K562 (cell line): Measurements from ENCODE around the gene GBP5. TPM values are rescaled to one million over a fixed set of nuclear protein-coding genes. Genes with fewer than 3 reads are reported as not detected.

Experiments used
- CBFA2T2 ChIP-seq: fragments of 450-650 bp; conservative IDR thresholded peaks from 2 replicates; pipeline ENCODE4 v1.6.1; 2017; ENCODE audit warnings: mild to moderate bottlenecking
- KLF16 ChIP-seq: IDR thresholded peaks from 2 replicates; pipeline ENCODE4 v1.6.1; 2016; ENCODE audit warnings: antibody characterized with exemption
- LCOR ChIP-seq: sonication (generic); formaldehyde crosslinking; IDR thresholded peaks from 2 replicates; pipeline ENCODE4 v1.8.0; 2022; ENCODE audit warnings: mild to moderate bottlenecking, missing genetic modification reagents
- MXD1 ChIP-seq: fragments of 250-450 bp; sonication (Bioruptor Pico); IDR thresholded peaks from 2 replicates; pipeline ENCODE4 v1.8.0; 2021; ENCODE audit warnings: borderline replicate concordance, mild to moderate bottlenecking, moderate library complexity; ENCODE audit not compliant: poor library complexity, severe bottlenecking
- RHOXF2B ChIP-seq: fragments of 250-450 bp; sonication (Bioruptor Pico); conservative IDR thresholded peaks from 2 replicates; pipeline ENCODE4 v1.5.1; 2021
- SMARCE1 ChIP-seq: fragments of 450-650 bp; IDR thresholded peaks from 2 replicates; pipeline ENCODE4 v1.7.1; 2016; ENCODE audit warnings: mild to moderate bottlenecking
- TAF1 ChIP-seq: IDR thresholded peaks from 2 replicates; pipeline ENCODE4 v1.6.1; 2011; ENCODE audit warnings: mild to moderate bottlenecking, low read length, moderate library complexity; ENCODE audit not compliant: insufficient read depth, control insufficient read depth, severe bottlenecking; ENCODE audit errors: extremely low read depth
- TCFL5 ChIP-seq: fragments of 250-450 bp; sonication (Bioruptor Pico); conservative IDR thresholded peaks from 2 replicates; pipeline ENCODE4 v1.6.1; 2021; ENCODE audit warnings: mild to moderate bottlenecking, moderate library complexity, matching md5 sums
- U2AF1 ChIP-seq: fragments of 200-400 bp; formaldehyde crosslinking; optimal IDR thresholded peaks from 2 replicates; pipeline ENCODE3; 2017; ENCODE audit warnings: mild to moderate bottlenecking, low read depth, low read length, moderate library complexity
- YY1 ChIP-seq, 3 experiments: IDR thresholded peaks; 2 replicates each; pipeline ENCODE4 v1.6.1; 2011; ENCODE audit warnings: low read length in 2 of 3, mild to moderate bottlenecking in 2 of 3, moderate library complexity in 2 of 3, borderline replicate concordance in 1 of 3, control low read depth in 1 of 3, low read depth in 1 of 3; ENCODE audit not compliant: insufficient read depth in 3 of 3, insufficient replicate concordance in 2 of 3, control insufficient read depth in 1 of 3, insufficient read length in 1 of 3; ENCODE audit errors: extremely low read depth in 1 of 3
- ZFP36 ChIP-seq: fragments of 150-350 bp; IDR thresholded peaks from 2 replicates; pipeline ENCODE4 v1.6.1; 2018; ENCODE audit warnings: low read length, low read depth; ENCODE audit not compliant: partially characterized antibody
- ZFX ChIP-seq: sonication (generic); formaldehyde crosslinking; IDR thresholded peaks from 2 replicates; pipeline ENCODE4 v1.8.0; 2022; ENCODE audit warnings: mild to moderate bottlenecking, missing genetic modification reagents, moderate library complexity
- ZNF212 ChIP-seq: fragments of 450-650 bp; formaldehyde crosslinking; IDR thresholded peaks from 2 replicates; pipeline ENCODE4 v1.4.0; 2020; ENCODE audit warnings: mild to moderate bottlenecking
- ZNF407 ChIP-seq: fragments of 450-650 bp; IDR thresholded peaks from 2 replicates; pipeline ENCODE4 v1.6.1; 2016; ENCODE audit warnings: low read depth
- polyA plus RNA-seq, 8 experiments: library from polyadenylated mRNA; depleted of rRNA in 4 of 8; stranded (reverse) in 5 of 8; unstranded in 3 of 8; fragments of >200 nt; fragmentation: Nextera tagmentation in 2 of 8; fragmentation: Illumina TruSeq in 1 of 8; extraction: Ambion mirVana in 2 of 8; extraction: Trizol in 1 of 8; gene quantifications; 2 replicates each; pipeline versions ENCODE4 v1.2.1 to v1.2.3, GENCODE V29; 2011 to 2014; ENCODE audit warnings: inconsistent platforms in 1 of 8, missing spikeins in 1 of 8
- total RNA-seq, 7 experiments: library from RNA; depleted of rRNA in 6 of 7; stranded (reverse); fragments of >200 nt in 6 of 7; fragmentation: Illumina TruSeq in 2 of 7; extraction: Trizol in 2 of 7; gene quantifications; 2 replicates each; pipeline versions ENCODE4 v1.2.1 to v1.2.3, GENCODE V29; 2011 to 2021; ENCODE audit warnings: low replicate concordance in 1 of 7
- TF ChIP-seq, protein P1 (sequence below): fragments of 450-650 bp; IDR thresholded peaks from 2 replicates; pipeline ENCODE4 v1.6.1; 2016
- TF ChIP-seq, protein P2 (sequence below): fragments of 250-450 bp; sonication (Bioruptor Pico); IDR thresholded peaks from 2 replicates; pipeline ENCODE4 v1.8.0; 2022; ENCODE audit warnings: inconsistent platforms

The GBP5 gene
- total and polyA plus RNA-seq, 9 of the 15 experiments (the other 6 are each of a cell fraction or from before 2014, with no cell fraction given) = 0.23 to 0.91 (median 0.57) TPM

GRCh38 chr1:89295187-89295586, 22.5 kb upstream of the GBP5 start (continued):
- no peak for TF ChIP-seq TCFL5
- no peak for TF ChIP-seq U2AF1
- no peak for TF ChIP-seq ZNF212 (CRISPR knock-in tag)
- TF ChIP-seq RHOXF2B = no peak
- TF ChIP-seq CBFA2T2 = peak; percentile 26; the same call in 1 of the 2 replicates
- TF ChIP-seq ZFX (CRISPR knock-in tag) = no peak
- no peak for TF ChIP-seq ZNF407
- no peak for TF ChIP-seq TAF1
- TF ChIP-seq LCOR (CRISPR knock-in tag) = no peak
- no peak for TF ChIP-seq ZFP36
- TF ChIP-seq, protein P1, sequence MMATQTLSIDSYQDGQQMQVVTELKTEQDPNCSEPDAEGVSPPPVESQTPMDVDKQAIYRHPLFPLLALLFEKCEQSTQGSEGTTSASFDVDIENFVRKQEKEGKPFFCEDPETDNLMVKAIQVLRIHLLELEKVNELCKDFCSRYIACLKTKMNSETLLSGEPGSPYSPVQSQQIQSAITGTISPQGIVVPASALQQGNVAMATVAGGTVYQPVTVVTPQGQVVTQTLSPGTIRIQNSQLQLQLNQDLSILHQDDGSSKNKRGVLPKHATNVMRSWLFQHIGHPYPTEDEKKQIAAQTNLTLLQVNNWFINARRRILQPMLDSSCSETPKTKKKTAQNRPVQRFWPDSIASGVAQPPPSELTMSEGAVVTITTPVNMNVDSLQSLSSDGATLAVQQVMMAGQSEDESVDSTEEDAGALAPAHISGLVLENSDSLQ = no peak
- no peak for TF ChIP-seq MXD1 (CRISPR knock-in tag)
- TF ChIP-seq SMARCE1 = no peak
- TF ChIP-seq YY1 (IDR thresholded peaks at IDR 0.05; ENCODE audit: borderline replicate concordance in 1 of 3, control insufficient read depth in 1 of 3, extremely low read depth in 1 of 3, insufficient read depth in 3 of 3, insufficient read length in 1 of 3, insufficient replicate concordance in 2 of 3, low read depth in 1 of 3, low read length in 2 of 3) = no peak
- TF ChIP-seq, protein P2, sequence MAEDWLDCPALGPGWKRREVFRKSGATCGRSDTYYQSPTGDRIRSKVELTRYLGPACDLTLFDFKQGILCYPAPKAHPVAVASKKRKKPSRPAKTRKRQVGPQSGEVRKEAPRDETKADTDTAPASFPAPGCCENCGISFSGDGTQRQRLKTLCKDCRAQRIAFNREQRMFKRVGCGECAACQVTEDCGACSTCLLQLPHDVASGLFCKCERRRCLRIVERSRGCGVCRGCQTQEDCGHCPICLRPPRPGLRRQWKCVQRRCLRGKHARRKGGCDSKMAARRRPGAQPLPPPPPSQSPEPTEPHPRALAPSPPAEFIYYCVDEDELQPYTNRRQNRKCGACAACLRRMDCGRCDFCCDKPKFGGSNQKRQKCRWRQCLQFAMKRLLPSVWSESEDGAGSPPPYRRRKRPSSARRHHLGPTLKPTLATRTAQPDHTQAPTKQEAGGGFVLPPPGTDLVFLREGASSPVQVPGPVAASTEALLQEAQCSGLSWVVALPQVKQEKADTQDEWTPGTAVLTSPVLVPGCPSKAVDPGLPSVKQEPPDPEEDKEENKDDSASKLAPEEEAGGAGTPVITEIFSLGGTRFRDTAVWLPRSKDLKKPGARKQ (CRISPR knock-in tag) = no peak
- peak; percentile 49; the same call in 1 of the 2 replicates for TF ChIP-seq KLF16
